OCI-LY1 (cell line): ENCODE data around the gene GHRL.

Experiments
- EZH2 ChIP-seq: fragments of 200-600 bp; sonication (generic), shearing (Covaris generic); IDR thresholded peaks from 2 replicates; pipeline ENCODE4 v1.8.0; 2017; ENCODE audit warnings: borderline replicate concordance, mixed run types, mild to moderate bottlenecking, antibody characterized with exemption, low read length, moderate library complexity, mixed read lengths
- TF ChIP-seq, protein P1 (sequence below): fragments of 200-600 bp; sonication (generic), shearing (Covaris generic); IDR thresholded peaks from 2 replicates; pipeline ENCODE4 v1.5.1; 2017; ENCODE audit warnings: mild to moderate bottlenecking, antibody characterized with exemption, low read length, moderate library complexity, mixed read lengths

GRCh38 chr3:10288575-10288960, 4.2 kb downstream of the GHRL start:
- TF ChIP-seq, protein P1, sequence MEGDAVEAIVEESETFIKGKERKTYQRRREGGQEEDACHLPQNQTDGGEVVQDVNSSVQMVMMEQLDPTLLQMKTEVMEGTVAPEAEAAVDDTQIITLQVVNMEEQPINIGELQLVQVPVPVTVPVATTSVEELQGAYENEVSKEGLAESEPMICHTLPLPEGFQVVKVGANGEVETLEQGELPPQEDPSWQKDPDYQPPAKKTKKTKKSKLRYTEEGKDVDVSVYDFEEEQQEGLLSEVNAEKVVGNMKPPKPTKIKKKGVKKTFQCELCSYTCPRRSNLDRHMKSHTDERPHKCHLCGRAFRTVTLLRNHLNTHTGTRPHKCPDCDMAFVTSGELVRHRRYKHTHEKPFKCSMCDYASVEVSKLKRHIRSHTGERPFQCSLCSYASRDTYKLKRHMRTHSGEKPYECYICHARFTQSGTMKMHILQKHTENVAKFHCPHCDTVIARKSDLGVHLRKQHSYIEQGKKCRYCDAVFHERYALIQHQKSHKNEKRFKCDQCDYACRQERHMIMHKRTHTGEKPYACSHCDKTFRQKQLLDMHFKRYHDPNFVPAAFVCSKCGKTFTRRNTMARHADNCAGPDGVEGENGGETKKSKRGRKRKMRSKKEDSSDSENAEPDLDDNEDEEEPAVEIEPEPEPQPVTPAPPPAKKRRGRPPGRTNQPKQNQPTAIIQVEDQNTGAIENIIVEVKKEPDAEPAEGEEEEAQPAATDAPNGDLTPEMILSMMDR, result no peak
- TF ChIP-seq EZH2, result no peak
